Retina (tissue), 1 donor: Measurements from ENCODE around the gene SAP130.

Source experiments
- DNase-seq: peaks from one replicate; pipeline ENCODE4 v3.0.0-alpha.2; 2016

Gene SAP130

DNA sequence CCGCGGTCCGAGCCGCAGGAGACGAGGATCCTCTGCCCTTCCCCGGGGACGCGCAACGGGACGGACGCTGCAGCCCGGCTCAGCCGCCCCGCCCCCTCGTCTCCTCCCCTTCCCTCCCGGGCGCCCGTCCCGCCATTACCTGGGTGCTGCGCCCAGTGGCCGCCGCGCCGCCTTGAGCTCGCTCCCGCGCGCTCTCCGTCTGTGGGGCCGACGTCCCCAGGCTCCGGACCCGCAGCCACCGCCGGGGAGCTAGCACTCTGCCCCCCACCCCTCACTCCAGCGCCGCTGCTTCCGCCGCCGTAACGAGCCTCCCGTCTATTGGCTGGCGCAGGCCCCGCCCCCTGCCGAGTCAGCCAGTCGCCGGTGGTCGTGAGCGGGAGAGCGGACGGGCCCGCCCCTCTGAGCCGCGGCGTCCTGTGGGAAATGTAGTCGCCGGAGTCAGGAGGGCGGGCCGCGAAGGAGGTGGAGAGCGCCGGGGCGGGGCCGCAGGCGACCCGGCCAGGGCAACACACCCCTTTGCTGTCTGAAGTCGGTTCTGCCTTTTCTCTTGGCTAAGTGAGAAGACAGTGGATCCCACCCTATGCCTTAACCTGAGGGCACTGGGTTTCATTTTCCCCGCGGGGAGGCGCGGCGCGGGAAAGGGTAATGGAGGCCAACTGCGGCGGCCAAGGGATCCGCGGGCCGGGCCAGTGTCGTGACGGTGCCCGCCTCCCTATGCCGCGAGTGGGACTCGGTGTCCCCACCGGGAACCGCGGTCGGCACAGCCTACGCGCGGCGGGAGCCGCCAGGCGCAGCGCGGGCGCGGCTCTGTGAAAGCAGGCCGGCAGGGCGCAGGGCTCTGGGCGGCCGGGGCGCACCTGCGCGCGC lies at the start of gene SAP130:
Gene SAP130, minus strand, starts transcription at position 259 of the 867 bp plus-strand sequence. CDS start 1,767 bp downstream, outside the sequence.
- peak; percentile 97 for DNase-seq

DNA sequence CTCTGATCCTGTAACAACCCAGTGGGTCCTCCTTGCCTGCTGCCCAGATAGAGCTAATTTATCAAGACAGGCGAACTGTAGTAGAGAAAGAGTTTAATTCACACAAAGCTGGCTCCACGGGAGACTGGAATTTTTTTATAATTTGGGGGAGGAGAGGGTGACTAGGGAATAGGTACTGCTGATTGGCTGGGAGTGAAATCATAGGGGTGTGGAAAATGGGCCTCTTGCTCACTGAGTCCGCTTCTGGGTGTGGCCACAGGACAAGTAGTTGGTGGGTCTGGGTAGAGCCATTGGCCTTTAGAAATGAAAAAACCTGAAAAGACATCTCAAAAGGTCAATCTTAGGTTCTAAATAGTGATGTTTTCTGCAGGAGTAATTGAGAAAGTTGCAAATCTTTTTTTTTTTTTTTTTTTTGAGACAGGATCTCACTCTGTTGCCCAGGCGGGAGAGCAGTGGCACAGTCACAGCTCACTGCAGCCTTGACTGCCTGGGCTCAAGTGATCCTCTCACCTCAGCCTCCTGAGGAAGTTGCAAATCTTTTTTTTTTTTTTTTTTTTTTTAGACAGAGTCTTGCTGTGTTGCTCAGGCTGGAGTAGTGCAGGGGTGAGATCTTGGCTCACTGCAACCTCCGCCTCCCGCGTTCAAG lies 48.7 kb upstream of the SAP130 start:
- no peak for DNase-seq

DNA sequence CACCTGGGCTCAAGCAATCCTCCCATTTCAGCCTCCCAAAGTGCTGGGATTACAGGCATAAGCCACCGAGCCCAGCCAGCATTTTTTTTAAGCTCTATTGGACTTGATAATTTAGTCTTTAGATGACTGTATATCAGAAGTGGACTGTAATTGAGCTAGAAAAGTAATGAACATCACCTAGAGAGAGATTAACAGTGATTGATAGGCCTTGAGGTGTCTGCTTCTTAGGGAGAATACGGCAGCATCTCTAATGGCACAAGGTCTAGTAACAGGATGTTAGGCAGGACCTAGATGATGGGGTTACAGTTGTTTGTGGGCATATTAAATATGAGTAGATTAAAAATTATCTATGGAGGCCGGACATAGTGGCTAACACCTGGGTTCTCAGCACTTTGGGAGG lies 45.4 kb upstream of the SAP130 start:
- no peak for DNase-seq

DNA sequence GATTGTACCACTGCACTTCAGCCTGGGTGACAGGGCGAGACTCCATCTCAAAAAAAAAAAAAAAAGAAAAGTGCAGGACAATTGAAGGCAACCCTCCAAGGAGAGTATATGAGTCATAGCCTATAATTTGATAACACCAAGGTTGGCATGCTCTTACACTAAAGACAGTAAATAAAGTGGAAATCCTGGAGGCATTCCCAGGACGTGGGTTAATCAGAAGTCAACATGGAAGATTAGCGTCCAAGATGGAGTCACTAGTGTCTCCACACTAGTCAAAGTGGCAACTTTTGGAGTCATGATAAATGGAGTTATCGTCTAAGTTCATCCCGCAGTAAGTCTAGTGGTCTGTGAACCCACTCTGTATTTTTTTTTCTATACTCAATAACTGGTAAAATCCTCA lies 41.9 kb upstream of the SAP130 start:
- DNase-seq = no peak

DNA sequence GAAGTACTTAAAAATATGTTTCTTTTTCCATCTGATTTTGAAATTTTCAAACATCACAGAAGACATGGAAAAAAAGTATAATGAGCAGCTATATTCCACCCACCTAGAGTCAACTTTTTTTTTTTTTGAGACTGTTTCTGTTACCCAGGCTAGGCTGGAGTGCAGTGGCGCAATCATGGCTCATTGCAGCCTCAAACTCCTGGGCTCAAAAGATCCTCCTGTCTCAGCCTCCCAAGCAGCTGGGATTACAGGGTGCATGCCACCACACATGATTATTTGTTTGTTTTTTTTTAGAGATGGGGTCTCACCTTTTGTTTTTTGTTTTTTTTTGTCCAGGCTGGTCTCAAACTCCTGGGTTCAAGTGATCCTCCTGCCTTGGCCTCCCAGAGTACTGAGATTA lies 36.5 kb upstream of the SAP130 start:
- no peak for DNase-seq

DNA sequence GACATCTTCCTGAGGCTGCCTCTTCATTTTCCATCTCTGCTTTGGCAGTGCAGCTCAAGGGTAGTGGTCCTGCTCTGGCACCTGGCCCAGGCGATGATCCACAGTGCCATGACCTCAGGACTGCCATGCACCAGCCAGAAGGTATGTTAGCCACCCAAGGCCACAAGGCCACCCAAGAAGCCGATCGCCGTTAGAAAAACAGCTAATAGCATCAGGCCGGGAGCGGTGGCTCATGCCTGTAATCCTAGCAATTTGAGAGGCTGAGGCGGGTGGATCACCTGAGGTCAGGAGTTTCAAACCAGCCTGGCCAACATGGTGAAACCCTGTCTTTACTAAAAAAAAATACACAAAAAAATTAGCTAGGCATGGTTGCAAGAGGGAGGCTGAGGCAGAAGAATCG lies 34.7 kb upstream of the SAP130 start:
- DNase-seq = no peak

DNA sequence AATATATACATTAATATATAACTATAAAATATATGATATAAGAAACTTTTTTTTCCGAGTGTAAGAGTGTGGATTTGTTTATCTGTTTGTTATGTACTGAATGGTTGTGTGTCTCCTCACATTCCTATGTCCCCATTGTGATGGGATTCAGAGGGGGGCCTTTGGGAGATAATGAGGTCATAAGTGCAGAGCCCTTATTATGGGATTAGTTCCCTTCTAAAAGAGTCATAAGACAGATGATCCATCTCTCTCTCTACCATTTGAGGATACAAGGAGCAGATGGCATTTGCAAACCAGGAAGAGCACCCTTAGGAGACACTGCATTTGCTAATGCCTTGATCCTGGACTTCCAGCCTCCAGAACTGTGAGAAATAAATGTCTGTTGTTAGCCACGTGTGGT lies 30.3 kb upstream of the SAP130 start:
- no peak for DNase-seq

DNA sequence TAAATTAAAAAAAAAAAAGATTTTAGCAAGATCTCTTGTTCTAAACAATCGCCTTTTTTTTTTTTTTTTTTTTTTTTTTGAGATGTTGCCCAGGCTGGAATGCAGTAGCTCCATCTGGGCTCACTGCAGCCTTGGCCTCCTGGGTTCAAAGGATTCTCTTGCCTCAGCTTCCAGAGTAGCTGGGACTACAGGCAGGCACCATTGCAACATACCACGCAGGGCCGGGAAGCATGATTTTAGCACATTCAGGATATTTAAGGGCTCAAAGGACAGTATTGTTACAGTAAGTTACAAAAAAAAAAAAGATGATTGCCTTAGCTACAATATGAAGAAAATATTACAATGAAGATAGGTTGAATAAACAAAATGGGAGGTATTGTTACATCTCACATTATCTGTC lies 29.5 kb upstream of the SAP130 start:
- DNase-seq = no peak

DNA sequence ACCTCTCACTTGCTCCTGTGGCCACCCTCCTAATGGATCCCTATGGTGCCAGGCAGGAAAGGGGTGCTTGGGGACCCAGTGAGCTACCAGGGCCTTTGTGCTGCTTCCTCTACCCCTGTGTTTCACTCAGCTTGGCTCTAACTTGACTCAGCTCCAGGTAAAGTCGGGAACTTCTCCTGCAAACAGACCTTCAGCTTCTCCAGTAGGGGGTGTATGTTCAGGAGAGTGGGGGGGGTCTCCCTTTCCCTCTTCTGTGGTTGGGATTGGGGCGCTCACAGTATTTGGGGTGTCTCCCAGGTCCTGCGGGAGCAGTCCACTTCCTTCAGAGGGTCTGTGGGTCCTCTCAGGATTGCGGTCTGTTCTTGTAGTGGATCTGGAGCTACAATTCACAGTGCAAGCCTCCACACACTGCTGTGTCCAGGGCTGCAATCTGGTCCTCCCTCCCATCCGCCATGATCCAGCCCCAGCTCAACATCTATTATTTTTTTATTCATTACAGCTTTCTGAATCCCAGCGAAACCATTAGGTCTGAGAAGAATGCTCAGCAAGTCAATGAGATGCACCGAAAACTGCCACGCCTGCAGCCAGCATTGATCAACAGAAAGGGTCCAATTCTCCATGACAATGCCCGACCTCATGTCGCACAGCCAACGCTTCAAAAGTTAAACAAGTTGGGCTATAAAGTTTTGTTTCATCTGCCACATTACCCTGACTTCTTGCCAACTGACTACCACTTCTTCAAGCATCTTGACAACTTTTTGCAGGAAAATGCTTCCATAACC lies 26.4 kb upstream of the SAP130 start:
- DNase-seq = no peak

DNA sequence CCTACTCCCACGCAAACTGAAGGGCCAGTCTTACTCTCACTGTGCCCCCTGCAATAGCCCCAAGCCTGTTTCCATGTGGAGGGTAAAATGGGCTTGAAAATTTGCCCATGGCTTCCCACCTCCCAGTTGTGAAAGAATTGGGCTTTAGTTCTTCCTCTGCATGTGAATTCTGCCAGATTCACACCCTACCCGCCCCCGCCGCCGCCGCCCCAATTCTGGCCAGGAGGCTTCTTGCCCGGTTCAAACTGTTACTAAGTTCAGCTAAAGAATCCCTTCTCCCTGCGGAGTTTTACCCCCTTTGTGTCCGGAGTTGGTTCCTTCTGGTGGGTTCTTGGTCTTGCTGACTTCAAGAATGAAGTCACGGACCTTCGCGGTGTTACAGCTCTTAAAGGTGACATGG lies 25.5 kb upstream of the SAP130 start:
- DNase-seq = no peak

DNA sequence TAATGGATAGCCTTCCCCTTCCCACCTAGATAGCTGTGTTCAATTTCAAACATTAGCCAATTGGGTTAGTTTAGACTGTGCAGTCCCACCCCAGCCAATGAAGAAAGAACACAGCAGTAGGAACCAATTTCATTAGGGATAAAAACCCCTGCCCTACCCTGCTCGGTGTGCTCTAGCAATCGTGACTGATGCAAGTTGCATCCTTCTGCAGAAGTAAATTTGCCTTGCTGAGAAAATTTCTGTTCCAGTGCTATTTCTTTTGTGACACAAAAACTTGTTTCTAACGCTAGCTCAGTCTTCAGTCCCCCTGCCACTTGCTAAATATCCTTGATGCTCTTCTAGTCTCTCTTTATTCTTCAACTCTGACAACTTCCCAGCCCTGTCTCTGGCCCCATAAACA lies 15.2 kb upstream of the SAP130 start:
- DNase-seq = no peak

DNA sequence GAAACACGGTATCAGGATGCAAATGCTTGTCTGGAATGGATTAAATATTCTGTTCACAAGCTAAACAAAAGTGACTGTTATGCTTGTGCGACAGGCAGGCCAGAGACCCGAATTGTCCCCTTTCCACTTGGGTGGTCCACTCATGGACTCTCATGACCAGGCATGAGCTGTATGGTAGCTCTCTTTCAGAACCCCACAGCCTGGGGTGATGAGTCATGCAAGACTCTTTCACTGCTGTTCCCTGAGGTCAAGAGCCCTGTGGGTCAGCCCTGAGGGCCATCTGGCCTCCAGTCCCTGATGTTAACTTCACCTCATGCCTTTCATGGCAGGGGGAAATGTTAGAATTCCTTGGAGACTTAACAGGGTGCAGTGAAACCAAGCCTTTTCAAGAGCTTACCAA lies 13.7 kb upstream of the SAP130 start:
- DNase-seq = no peak

DNA sequence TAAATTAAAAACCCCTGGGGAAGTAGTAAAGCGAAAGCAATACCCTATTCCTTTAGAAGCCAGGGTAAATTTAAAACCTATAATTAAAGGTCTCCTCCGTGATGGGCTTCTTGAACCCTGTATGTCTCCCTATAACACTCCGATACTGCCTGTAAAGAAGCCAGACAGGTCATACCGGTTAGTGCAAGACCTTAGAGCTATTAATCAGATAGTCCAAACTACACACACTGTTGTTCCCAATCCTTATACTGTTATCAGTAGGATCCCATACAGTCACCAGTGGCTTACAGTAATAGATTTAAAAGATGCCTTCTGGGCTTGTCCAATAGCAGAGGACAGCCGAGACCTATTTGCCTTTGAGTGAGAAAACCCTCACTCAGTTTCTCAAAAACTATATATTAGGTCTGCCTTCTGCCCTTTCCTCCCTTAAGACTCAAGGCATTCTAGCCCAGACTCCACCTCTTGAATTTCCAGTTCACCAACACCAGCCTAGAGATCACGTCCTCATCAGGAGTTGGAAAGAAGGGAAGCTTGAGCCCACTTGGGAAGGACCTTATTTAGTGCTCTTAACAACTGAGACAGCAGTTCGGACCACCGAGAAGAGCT lies 12.4 kb upstream of the SAP130 start:
- no peak for DNase-seq

DNA sequence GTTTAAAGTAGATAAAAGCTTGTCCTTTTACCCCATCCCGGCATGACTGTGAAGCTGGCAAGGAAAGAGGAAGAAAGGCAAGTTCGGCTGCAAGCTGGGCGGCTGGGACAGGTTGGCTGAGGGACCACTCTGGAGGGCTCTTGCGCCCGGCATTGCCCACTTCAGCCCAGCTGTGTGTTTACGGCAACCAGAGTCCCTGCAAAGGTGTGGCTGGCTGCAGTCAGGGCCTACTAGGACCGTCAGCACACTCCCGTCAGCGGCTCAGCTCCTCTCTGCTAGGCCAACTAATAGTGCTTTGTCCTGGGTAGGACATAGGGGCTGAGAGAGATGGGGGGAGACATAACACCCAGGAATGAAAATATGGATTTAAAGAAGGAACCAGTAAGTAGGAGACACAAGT lies 11.7 kb upstream of the SAP130 start:
- DNase-seq = no peak

DNA sequence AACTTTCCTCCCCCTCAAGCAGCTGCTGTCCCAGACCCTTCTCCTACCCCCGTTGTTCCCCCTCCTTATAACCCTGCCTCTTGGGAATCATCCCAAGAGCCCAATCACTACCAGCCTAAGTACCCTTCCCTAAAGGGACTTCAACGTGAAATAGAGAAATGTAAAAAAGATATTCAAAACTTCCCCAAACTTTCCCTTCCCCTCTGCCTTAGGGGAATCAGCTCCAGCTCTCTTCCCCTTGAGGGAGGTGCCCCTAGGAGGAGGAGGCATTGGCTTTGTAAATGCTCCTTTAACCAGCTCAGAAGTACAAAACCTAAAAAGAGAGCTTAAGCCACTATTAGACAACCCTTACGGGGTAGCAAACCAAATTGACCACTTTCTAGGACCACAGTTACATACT lies 10.6 kb upstream of the SAP130 start:
- no peak for DNase-seq

DNA sequence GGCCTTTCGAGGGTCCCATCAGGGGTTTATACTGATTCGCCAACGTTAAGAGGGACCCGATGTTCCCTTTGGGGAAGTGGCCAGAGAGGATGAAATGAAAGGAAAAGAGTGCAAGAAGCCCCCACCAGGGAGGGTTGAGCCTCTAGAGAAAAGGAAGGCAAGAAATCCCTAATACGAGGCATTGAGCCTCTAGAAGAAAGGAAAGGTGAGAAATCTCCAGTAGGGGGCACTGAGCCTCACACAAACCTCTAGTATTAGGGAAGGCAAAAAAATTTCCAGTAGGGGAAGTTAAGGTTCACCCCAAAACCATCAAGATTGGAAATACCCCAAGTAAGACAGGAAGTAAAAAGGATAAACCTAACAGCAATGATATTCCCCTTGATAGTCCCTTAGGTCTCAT lies 9.8 kb upstream of the SAP130 start:
- no peak for DNase-seq

DNA sequence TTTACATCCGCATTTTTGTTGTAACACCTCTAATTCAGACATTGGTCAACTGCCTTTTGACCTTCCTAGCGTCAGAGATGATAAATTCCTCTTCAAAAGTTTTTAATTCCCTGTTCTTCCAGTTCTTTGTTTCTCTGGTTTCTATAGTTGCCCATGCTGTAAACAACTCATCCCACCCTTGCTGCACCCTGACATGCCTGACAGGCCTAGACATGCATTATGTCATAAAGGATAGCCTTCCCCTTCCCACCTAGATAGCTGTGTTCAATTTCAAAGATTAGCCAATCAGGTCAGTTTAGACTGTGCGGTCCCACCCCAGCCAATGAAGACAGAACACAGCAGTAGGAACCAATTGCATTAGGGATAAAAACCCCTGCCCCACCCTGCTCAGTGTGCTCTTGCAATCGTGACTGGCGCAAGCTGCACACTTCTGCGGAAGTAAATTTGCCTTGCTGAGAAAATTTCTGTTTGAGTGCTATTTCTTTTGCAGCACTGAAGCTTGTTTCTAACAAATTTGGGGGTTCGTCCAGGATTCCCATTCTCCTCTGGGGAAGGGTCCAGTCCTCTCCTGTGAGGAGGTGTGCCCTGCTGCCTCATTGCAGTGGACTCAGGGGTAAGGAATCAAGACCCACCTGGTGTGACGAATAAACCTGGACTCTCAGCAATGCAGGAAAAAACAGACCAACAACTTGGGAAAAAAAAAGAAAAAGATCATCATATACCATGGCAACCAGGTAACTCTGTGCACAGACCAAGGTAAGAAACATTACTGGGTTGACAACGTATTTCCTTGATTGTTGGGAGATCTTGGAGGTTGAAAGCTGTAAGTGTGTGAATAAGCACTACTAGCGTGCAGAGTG lies 9.1 kb upstream of the SAP130 start:
- no peak for DNase-seq

DNA sequence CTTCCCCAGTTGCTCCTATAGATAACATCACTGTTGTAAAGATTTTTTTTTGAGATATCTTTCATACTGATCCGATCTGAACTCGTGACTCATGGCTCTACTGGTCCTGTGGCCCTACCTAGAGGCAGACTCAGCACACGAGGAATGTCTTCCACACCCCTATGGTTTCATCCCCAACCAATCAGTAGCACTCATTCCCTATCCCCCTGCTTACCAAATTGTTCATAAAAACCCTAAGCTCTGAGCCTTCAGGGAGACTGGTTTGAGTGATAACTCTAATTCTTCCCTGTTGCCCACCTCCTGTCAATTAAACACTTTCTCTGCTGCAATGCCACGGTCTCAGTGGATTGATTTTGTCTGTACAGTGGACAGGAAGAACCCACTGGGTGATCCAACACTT lies 4.2 kb upstream of the SAP130 start:
- DNase-seq = no peak

DNA sequence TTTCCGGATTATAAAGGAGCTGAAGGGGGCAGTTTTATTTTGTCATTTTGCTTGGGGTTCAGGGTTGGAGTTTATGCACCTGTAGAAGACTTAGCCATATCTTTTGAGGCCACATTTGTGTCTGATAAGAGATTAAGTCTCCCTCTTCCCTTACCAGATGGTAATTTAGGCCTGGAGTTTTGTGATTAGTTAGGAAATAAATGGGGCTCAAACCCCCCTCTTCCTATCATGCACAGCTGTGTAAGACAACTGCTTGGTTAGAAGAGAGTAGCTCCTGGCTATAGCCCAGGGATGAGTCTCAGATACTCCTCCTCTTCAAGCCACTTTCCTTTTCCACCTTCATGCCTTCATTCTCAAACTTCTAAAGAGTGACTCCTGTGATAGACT lies 802 bp upstream of the SAP130 start:
- no peak for DNase-seq

DNA sequence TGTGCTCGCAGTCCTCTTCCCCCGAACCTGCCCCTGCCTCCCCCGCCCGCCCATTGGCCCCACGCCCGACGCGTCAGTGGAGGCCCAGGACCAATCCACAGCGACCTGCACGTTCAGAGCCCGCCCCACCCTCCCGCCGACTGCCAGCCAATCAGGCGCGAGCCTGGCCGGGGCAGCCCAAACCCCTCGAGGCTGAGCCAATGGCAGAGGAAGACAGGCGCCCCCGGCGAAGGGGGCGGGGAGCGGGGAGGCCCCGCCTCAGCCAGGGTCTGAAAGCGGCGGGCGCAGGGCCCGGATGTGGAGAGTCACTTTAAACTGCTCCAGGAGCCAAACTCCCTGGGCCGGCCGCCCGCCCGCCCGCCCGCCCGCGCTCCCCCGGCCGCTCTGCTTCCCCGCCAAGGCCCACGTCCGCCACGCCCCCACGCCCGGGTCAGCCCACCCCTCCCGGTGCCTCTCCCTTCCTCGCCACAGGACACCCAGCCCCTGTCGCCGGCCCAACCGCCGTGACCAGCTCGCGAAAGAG lies 520 bp downstream of the SAP130 start:
- peak; percentile 94 for DNase-seq

DNA sequence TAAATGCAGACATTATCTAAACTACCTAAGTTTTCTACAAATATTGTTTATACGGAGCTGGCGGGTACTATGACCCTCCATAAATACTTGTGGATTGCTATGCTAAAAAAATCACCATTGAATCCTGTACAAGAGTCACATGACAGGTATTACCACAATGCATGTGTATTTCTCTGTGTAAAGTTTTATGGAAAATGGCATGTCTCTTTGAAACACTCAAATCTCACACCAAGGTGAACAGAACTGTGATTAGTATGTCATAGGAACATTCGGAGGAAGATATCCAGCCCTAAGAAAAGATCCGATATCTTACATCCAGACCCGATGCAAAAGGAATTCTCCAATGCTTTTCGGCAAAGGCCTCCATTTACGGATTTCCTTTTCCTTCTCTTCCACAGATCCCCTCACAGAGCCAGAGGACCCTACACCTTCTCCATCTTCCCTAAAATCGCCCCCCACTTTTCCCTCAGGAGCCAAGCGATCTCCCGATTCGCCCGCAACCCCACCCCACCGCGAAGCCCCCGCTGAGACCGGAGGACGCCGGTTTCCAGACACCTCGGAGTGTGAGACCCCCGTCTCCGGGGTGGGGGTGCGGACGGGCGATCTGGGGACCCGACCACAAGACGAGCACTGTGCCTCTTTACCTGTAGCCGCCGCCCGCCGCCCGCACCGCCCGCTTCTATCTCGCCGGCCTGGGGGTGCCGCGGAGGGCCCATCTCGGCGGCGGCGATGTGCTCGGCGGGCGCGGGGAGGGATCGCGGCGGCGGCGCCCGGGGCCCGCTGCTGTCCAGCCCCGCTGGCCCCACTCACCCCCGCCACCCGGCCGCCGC lies 1.2 kb downstream of the SAP130 start:
- peak; percentile 52 for DNase-seq
